Lung (tissue), 12 donors: ENCODE data around the gene TBRG4. TPM values are rescaled to one million over a fixed set of nuclear protein-coding genes. Genes with fewer than 3 reads are reported as not detected.

Experiments
- ATAC-seq: fragments of 200-7000 bp; cut with Tn5 transposase; one replicate; pipeline ENCODE4 v1.9.1; 2020; ENCODE audit warnings: moderate number of reproducible peaks; ENCODE audit not compliant: insufficient read depth, low FRiP score
- DNase-seq, 3 donors: peaks; one replicate each; pipeline ENCODE4 v3.0.0-alpha.2; 2013 to 2017
- H3K27ac ChIP-seq, 2 donors: one replicate each; pipeline ENCODE4 v1.5.1; 2013; ENCODE audit warnings: mild to moderate bottlenecking in 2 of 2, moderate library complexity in 2 of 2, control low read depth in 1 of 2, inconsistent platforms in 1 of 2, low read depth in 1 of 2, low read length in 1 of 2
- H3K27me3 ChIP-seq, 3 donors: one replicate each; pipeline ENCODE4 v1.5.1; 2013; ENCODE audit warnings: low read length in 2 of 3; ENCODE audit not compliant: control insufficient read depth in 3 of 3, insufficient read depth in 3 of 3
- H3K36me3 ChIP-seq, 4 donors: one replicate each; pipeline ENCODE4 v1.5.1; 2013; ENCODE audit warnings: low read length in 4 of 4, mild to moderate bottlenecking in 1 of 4, moderate library complexity in 1 of 4; ENCODE audit not compliant: control insufficient read depth in 4 of 4, insufficient read depth in 4 of 4
- H3K4me1 ChIP-seq, 5 donors: one replicate each; pipeline ENCODE4 v1.5.1; 2013; ENCODE audit warnings: low read length in 5 of 5, mild to moderate bottlenecking in 2 of 5, moderate library complexity in 1 of 5; ENCODE audit not compliant: control insufficient read depth in 5 of 5, insufficient read depth in 5 of 5
- H3K4me3 ChIP-seq: one replicate; pipeline ENCODE4 v1.5.1; 2013; ENCODE audit warnings: mild to moderate bottlenecking, control low read depth, moderate library complexity
- H3K9ac ChIP-seq, 2 donors: one replicate each; pipeline ENCODE4 v1.5.1; 2013; ENCODE audit warnings: low read length in 2 of 2, control low read depth in 1 of 2; ENCODE audit not compliant: insufficient read depth in 1 of 2
- H3K9me3 ChIP-seq, 4 donors: one replicate each; pipeline ENCODE4 v1.5.1; 2013; ENCODE audit warnings: low read length in 3 of 4, mild to moderate bottlenecking in 1 of 4, moderate library complexity in 1 of 4; ENCODE audit not compliant: control insufficient read depth in 4 of 4, insufficient read depth in 3 of 4
- CTCF ChIP-seq: IDR thresholded peaks from 2 replicates; pipeline ENCODE4 v1.5.1; 2012; ENCODE audit warnings: mild to moderate bottlenecking; ENCODE audit errors: control extremely low read depth, extremely low read depth
- WGBS, 2 donors: extraction: QIAGEN DNeasy Blood & Tissue Kit; methylation state at CpG; one replicate each; pipeline ENCODE4 v1.1.7; 2013; 5-methylcytosine and 5-hydroxymethylcytosine counted together
- polyA plus RNA-seq, 2 donors: library from polyadenylated mRNA; stranded (reverse); fragments of 200-250 nt; gene quantifications; one replicate each; pipeline ENCODE4 v1.2.1, GENCODE V29; 2013
- total RNA-seq, 2 donors: library from RNA; depleted of rRNA in 1 of 2; stranded (reverse); fragments of >200 nt in 1 of 2; gene quantifications; one replicate each; pipeline ENCODE4 v1.2.1, GENCODE V29; 2014 to 2021
- donor health status: control.
- donor health status: control.
- donor health status: Bipolar disorder and iron deficiency.
- donor health status: healthy.
- donor health status: DM: yes; HTN: yes; CAD: no.

TBRG4 gene
- total and polyA plus RNA-seq, 4 donors, result 32.2 to 65.6 (median 46.9) TPM

GRCh38 chr7:45076946-45077345 is 34.6 kb downstream of the TBRG4 start:
- Histone ChIP-seq H3K36me3 (peaks cover 6 to 52% (median 32%) of the 10 kb centered on the region in 4 donors), H3K4me3 (no peak overlapping the region), H3K27ac (no peak overlapping the region), H3K4me1 (no peaks in the 10 kb centered on the region), H3K27me3 (no peaks in the 10 kb centered on the region), H3K9ac (no peak overlapping the region), H3K9me3 (no peaks in the 10 kb centered on the region)
- DNase-seq, result no peak
- no peak for ATAC-seq
- no peak for TF ChIP-seq CTCF
- 95 to 98% methylated on average over 5 of the region's 5 CpGs for WGBS, 2 donors

DNA sequence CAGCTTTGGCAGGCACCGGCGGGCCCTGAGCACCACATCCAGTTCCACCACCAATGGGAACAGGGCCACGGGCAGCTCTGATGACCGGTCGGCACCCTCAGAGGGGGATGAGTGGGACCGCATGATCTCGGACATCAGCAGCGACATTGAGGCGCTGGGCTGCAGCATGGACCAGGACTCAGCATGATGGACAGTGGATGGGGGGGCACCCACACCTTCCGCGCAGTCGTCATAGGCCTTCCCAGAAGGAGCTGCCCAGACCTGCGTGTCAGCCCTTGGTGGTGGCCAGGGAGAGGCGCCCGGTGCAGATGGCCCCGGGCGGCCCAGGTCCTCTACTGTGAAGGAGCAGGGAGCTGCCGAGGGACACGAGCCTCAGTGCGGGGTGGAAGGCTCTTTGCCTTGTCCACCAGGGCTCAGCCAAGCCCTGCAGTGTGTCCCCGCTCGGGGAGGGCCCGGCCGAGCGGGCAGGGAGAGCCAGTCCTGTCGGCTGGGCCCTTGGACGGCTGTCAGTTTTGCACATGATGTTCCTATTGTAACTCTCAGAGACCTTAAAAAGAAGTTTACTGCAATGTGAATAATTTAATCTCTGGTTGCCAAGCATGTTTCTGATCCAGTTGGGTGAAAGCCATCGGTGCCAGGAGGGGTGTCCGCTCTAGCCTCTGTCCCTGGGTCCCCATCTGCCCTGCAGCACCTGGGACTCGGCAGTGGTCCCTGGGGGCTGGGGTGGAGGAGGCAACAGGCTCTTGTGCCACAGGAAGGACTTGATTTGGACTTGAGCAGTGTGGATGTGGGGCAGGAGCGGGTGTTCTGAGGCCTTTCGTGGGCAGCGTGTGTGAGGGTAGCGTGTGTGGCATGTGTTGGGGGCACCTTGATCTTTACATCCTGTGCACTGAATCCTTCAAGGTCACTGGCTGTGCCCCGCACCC is 35.4 kb downstream of the TBRG4 start:
- Histone ChIP-seq H3K9me3 (no peaks in the 10 kb centered on the region), H3K36me3 (peaks cover 6 to 55% (median 33%) of the 10 kb centered on the region in 4 donors), H3K9ac (no peak overlapping the region), H3K4me1 (no peaks in the 10 kb centered on the region), H3K4me3 (no peak overlapping the region), H3K27ac (no peak overlapping the region), H3K27me3 (no peaks in the 10 kb centered on the region)
- no peak for TF ChIP-seq CTCF
- DNase-seq (no peak), ATAC-seq (no peak)
- WGBS, 2 donors, result 95 to 96% methylated on average over 35 of the region's 35 CpGs

- Histone ChIP-seq H3K9ac (no peak overlapping the region), H3K4me1 (no peaks in the 10 kb centered on the region), H3K27ac (no peak overlapping the region), H3K36me3 (peaks cover 6 to 55% (median 30%) of the 10 kb centered on the region in 4 donors), H3K27me3 (no peaks in the 10 kb centered on the region), H3K9me3 (no peaks in the 10 kb centered on the region), H3K4me3 (no peak overlapping the region)
- no peak for TF ChIP-seq CTCF
- WGBS, 2 donors, result 92 to 94% methylated on average over 1 of the region's 1 CpG
- no peak for DNase-seq
- ATAC-seq, result no peak
These were observed 36.2 kb downstream of the TBRG4 start for GRCh38 chr7:45075355-45075644.
